ENCODE results near the gene GBP5.

GRCh38 chr1:89260042-89260441, 12.6 kb downstream of the GBP5 start:
- TF ChIP-seq CTCF (IDR thresholded peaks at IDR 0.05) (no peak), POLR2A (IDR thresholded peaks at IDR 0.05) (no peak), POLR2AphosphoS5 (IDR thresholded peaks at IDR 0.05) (no peak)

Data from breast epithelium (tissue), 3 donors.